Neural progenitor cell (in vitro differentiated cells): ENCODE results near the gene STK10. TPM values are rescaled to one million over a fixed set of nuclear protein-coding genes. Genes with fewer than 3 reads are reported as not detected.

Experiments used
- DNase-seq: peaks from one replicate; pipeline ENCODE4 v3.0.0-alpha.2; 2016; ENCODE audit warnings: low spot score
- H2AFZ ChIP-seq: fragments of 200-600 bp; sonication (generic); replicated peaks from 2 replicates; pipeline ENCODE4 v1.6.1; 2016; ENCODE audit warnings: antibody characterized with exemption
- H3F3A ChIP-seq: fragments of 200-600 bp; sonication (generic); 2 replicates; pipeline ENCODE4 v1.6.1; 2016; ENCODE audit warnings: antibody characterized with exemption, low read depth
- H3K27ac ChIP-seq: fragments of 200-600 bp; sonication (generic); 2 replicates; pipeline ENCODE4 v1.5.1; 2016; ENCODE audit warnings: mild to moderate bottlenecking
- H3K27me3 ChIP-seq: fragments of 200-600 bp; sonication (generic); 2 replicates; pipeline ENCODE4 v1.6.1; 2016; ENCODE audit warnings: mild to moderate bottlenecking, moderate library complexity
- H3K36me3 ChIP-seq: fragments of 200-600 bp; sonication (generic); 2 replicates; pipeline ENCODE4 v1.5.1; 2016
- H3K4me1 ChIP-seq: fragments of 200-600 bp; sonication (generic); 2 replicates; pipeline ENCODE4 v1.6.1; 2016; ENCODE audit warnings: mixed run types
- H3K4me2 ChIP-seq: fragments of 200-600 bp; sonication (generic); 2 replicates; pipeline ENCODE4 v1.6.1; 2016
- H3K4me3 ChIP-seq: fragments of 200-600 bp; sonication (generic); 2 replicates; pipeline ENCODE4 v1.5.1; 2016
- H3K79me2 ChIP-seq: fragments of 200-600 bp; sonication (generic); 2 replicates; pipeline ENCODE4 v1.6.1; 2016; ENCODE audit warnings: low read depth
- H3K9ac ChIP-seq: fragments of 200-600 bp; sonication (generic); 2 replicates; pipeline ENCODE4 v1.6.1; 2016
- H3K9me3 ChIP-seq: fragments of 200-600 bp; sonication (generic); 2 replicates; pipeline ENCODE4 v1.5.1; 2016; ENCODE audit warnings: low read depth
- H4K20me1 ChIP-seq: fragments of 200-600 bp; sonication (generic); 2 replicates; pipeline ENCODE4 v1.6.1; 2016; ENCODE audit warnings: low read depth
- H3K27ac Mint-ChIP-seq: 3 replicates; pipeline ENCODE4 v1.8.0; 2021; ENCODE audit warnings: mixed read lengths
- H3K27me3 Mint-ChIP-seq: 2 replicates; pipeline ENCODE4 v1.8.0; 2022; ENCODE audit warnings: low read depth, mild to moderate bottlenecking, inconsistent platforms, moderate library complexity, mixed read lengths; ENCODE audit not compliant: insufficient read depth
- H3K36me3 Mint-ChIP-seq: 3 replicates; pipeline ENCODE4 v1.8.0; 2021; ENCODE audit warnings: mixed read lengths
- H3K4me1 Mint-ChIP-seq: 3 replicates; pipeline ENCODE4 v1.8.0; 2021; ENCODE audit warnings: mixed read lengths
- H3K4me3 Mint-ChIP-seq: 3 replicates; pipeline ENCODE4 v1.8.0; 2021; ENCODE audit warnings: mild to moderate bottlenecking, moderate library complexity, mixed read lengths
- H3K9me3 Mint-ChIP-seq: 3 replicates; pipeline ENCODE4 v1.8.0; 2020; ENCODE audit warnings: mixed read lengths
- CTCF ChIP-seq: fragments of 200-600 bp; sonication (generic); IDR thresholded peaks from 2 replicates; pipeline ENCODE4 v1.5.1; 2017; ENCODE audit warnings: antibody characterized with exemption, mild to moderate bottlenecking
- EZH2 ChIP-seq: fragments of 200-600 bp; sonication (generic); IDR thresholded peaks from 2 replicates; pipeline ENCODE4 v1.6.1; 2017; ENCODE audit warnings: antibody characterized with exemption, mild to moderate bottlenecking, moderate library complexity
- EZH2phosphoT487 ChIP-seq: fragments of 200-600 bp; sonication (generic); IDR thresholded peaks from 2 replicates; pipeline ENCODE4 v1.6.1; 2017; ENCODE audit warnings: antibody characterized with exemption
- total RNA-seq: library from RNA; depleted of rRNA; stranded (reverse); fragments of >200 nt; gene quantifications from 2 replicates; pipeline ENCODE4 v1.2.3, GENCODE V29; 2015; ENCODE audit warnings: low replicate concordance

STK10 gene
- total RNA-seq, 1 donor from 2014 or later = 4.4 TPM

- Histone ChIP-seq H3K27me3 (no peaks in the 10 kb centered on the region), H3K36me3 (no peaks in the 10 kb centered on the region), H3F3A (peaks cover 55% of the 10 kb centered on the region), H4K20me1 (peaks cover 29% of the 10 kb centered on the region), H3K79me2 (peaks cover 54% of the 10 kb centered on the region), H3K4me1 (peaks cover 37% of the 10 kb centered on the region), H3K9me3 (no peaks in the 10 kb centered on the region), H2AFZ (peak overlapping the region; percentile 100), H3K27ac (peak overlapping the region; percentile 34), H3K4me2 (peak overlapping the region; percentile 79), H3K9ac (peak overlapping the region; percentile 51), H3K4me3 (peak overlapping the region; percentile 96)
- no peak for TF ChIP-seq EZH2
- TF ChIP-seq EZH2phosphoT487 = no peak
- TF ChIP-seq CTCF = no peak
- Mint-ChIP-seq H3K9me3 (no peaks in the 10 kb centered on the region), H3K27ac (peak overlapping the region; percentile 93), H3K36me3 (no peaks in the 10 kb centered on the region), H3K4me3 (peak overlapping the region; percentile 96), H3K27me3 (peaks cover 2% of the 10 kb centered on the region), H3K4me1 (peaks cover 37% of the 10 kb centered on the region)
- DNase-seq = peak; percentile 51
These were observed 180.6 kb downstream of the STK10 start for GRCh38 chr5:172007175-172008110.

GRCh38 chr5:172006321-172007174, 181.5 kb downstream of the STK10 start, which contains the start of gene FBXW11:
TSS of gene FBXW11 (minus strand) at chr5:172006638. CDS start at chr5:172006502, 136 bp downstream.
- no peaks in the 10 kb centered on the region for H3K36me3 Mint-ChIP-seq
- H3K4me3 Mint-ChIP-seq = peak within 1 kb of the TSS; percentile 96
- Histone ChIP-seq H3K4me3 (peak within 1 kb of the TSS; percentile 96), H4K20me1 (peaks cover 38% of the 10 kb centered on the region), H3K4me1 (peaks cover 37% of the 10 kb centered on the region), H3K79me2 (peaks cover 63% of the 10 kb centered on the region), H3F3A (peaks cover 55% of the 10 kb centered on the region), H3K9ac (peak within 1 kb of the TSS; percentile 85), H3K9me3 (no peaks in the 10 kb centered on the region), H3K36me3 (no peaks in the 10 kb centered on the region), H3K27ac (peak within 1 kb of the TSS; percentile 96), H2AFZ (peak within 1 kb of the TSS; percentile 100), H3K27me3 (no peaks in the 10 kb centered on the region), H3K4me2 (peak within 1 kb of the TSS; percentile 79)
- H3K9me3 Mint-ChIP-seq = no peaks in the 10 kb centered on the region
- peak; percentile 98 for DNase-seq
- H3K4me1 Mint-ChIP-seq = peaks cover 37% of the 10 kb centered on the region
- peaks cover 2% of the 10 kb centered on the region for H3K27me3 Mint-ChIP-seq
- peak within 1 kb of the TSS; percentile 98 for H3K27ac Mint-ChIP-seq
- no peak for TF ChIP-seq EZH2phosphoT487
- TF ChIP-seq EZH2 = no peak
- TF ChIP-seq CTCF = no peak

- peaks cover 37% of the 10 kb centered on the region for H3K4me1 Mint-ChIP-seq
- Histone ChIP-seq H3K36me3 (no peaks in the 10 kb centered on the region), H3K4me3 (peak overlapping the region; percentile 96), H3K27me3 (no peaks in the 10 kb centered on the region), H3K4me2 (peak overlapping the region; percentile 79), H3K79me2 (peaks cover 70% of the 10 kb centered on the region), H3K9ac (peak overlapping the region; percentile 85), H4K20me1 (peaks cover 45% of the 10 kb centered on the region), H3K27ac (peak overlapping the region; percentile 96), H3K4me1 (peaks cover 42% of the 10 kb centered on the region), H3K9me3 (no peaks in the 10 kb centered on the region), H2AFZ (peak overlapping the region; percentile 100), H3F3A (peaks cover 59% of the 10 kb centered on the region)
- H3K27me3 Mint-ChIP-seq = peaks cover 2% of the 10 kb centered on the region
- H3K27ac Mint-ChIP-seq = peak overlapping the region; percentile 98
- H3K36me3 Mint-ChIP-seq = peaks cover 3% of the 10 kb centered on the region
- TF ChIP-seq CTCF (no peak), EZH2phosphoT487 (no peak), EZH2 (no peak)
- DNase-seq = peak; percentile 69
- H3K9me3 Mint-ChIP-seq = no peaks in the 10 kb centered on the region
- H3K4me3 Mint-ChIP-seq = peak overlapping the region; percentile 96
These were observed 182.2 kb downstream of the STK10 start for GRCh38 chr5:172005708-172006320.
